HCT116 (cell line): ENCODE results near the gene NDUFB3. TPM values are rescaled to one million over a fixed set of nuclear protein-coding genes. Genes with fewer than 3 reads are reported as not detected.
A peak's percentile ranks its signal among the peaks of the same experiment; 100 is the strongest.

Experiments
- ATAC-seq: fragments of 200-7000 bp; cut with Tn5 transposase; 2 replicates; pipeline ENCODE4 v1.9.1; 2020; ENCODE audit warnings: mild to moderate bottlenecking, moderate library complexity
- BruUV-seq: library from RNA; stranded (reverse); fragments of 400-500 nt; replicated peaks from 2 replicates; lab custom pipeline; 2021; lab: Mats Ljungman, UMichigan
- CTCF ChIA-PET: fragments of 300-600 bp; sonication (Branson Sonifier 250); formaldehyde crosslinking; loops from one replicate; lab custom pipeline; 2021; ENCODE audit warnings: antibody characterized with exemption; lab: Charles Lee
- POLR2A ChIA-PET: fragments of 300-600, 350-600 bp; sonication (Branson Sonifier 250); formaldehyde crosslinking; loops from one replicate; lab custom pipeline; 2021; ENCODE audit warnings: antibody characterized with exemption; lab: Charles Lee
- RAD21 ChIA-PET, 2 experiments: fragments of 300-600 bp; sonication (Branson Sonifier 250); formaldehyde crosslinking; loops; one replicate each; lab custom pipeline; 2023; ENCODE audit warnings: low total read pairs in 2 of 2; ENCODE audit not compliant: uncharacterized antibody in 2 of 2, unreplicated experiment in 2 of 2, low non-redundant PET in 1 of 2; lab: Charles Lee
- DNase-seq: peaks from one replicate; pipeline ENCODE4 v3.0.0-alpha.2; 2010; ENCODE audit warnings: low read depth, low spot score
- H2AFZ ChIP-seq: fragments of 200-600 bp; shearing (Covaris generic), sonication (generic); 2 replicates; pipeline ENCODE4 v1.6.1; 2017; ENCODE audit warnings: low read depth, mixed run types, mixed read lengths, antibody characterized with exemption, low read length; ENCODE audit not compliant: poor library complexity, severe bottlenecking
- H3K27ac ChIP-seq: 2 replicates; pipeline ENCODE4 v1.5.1; 2012; ENCODE audit warnings: low read depth, low read length
- H3K27me3 ChIP-seq: fragments of 200-600 bp; sonication (generic); 2 replicates; pipeline ENCODE4 v1.6.1; 2016; ENCODE audit warnings: mixed run types, low read length, mixed read lengths; ENCODE audit not compliant: insufficient read depth
- H3K36me3 ChIP-seq, 2 experiments: fragments of 200-500 bp in 1 of 2; fragments of 200-600 bp in 1 of 2; sonication (Bioruptor generic) in 1 of 2; sonication (generic) in 1 of 2; 2 replicates each; pipeline versions ENCODE4 v1.5.1 to v1.6.1; 2014 to 2016; ENCODE audit warnings: low read length in 2 of 2, inconsistent platforms in 1 of 2, mixed read lengths in 1 of 2, mixed run types in 1 of 2; ENCODE audit not compliant: insufficient read depth in 2 of 2, control insufficient read depth in 1 of 2
- H3K4me1 ChIP-seq, 2 experiments: fragments of 200-600 bp in 1 of 2; sonication (generic) in 1 of 2; 2 replicates each; pipeline versions ENCODE4 v1.5.1 to v1.6.1; 2012 to 2017; ENCODE audit warnings: low read length in 2 of 2, inconsistent platforms in 1 of 2, mild to moderate bottlenecking in 1 of 2, mixed read lengths in 1 of 2, mixed run types in 1 of 2, moderate library complexity in 1 of 2; ENCODE audit not compliant: insufficient read depth in 2 of 2, control insufficient read depth in 1 of 2
- H3K4me2 ChIP-seq: fragments of 200-600 bp; sonication (generic); 2 replicates; pipeline ENCODE4 v1.6.1; 2017; ENCODE audit warnings: mixed run types, low read length, mixed read lengths
- H3K4me3 ChIP-seq, 2 experiments: fragments of 200-600 bp in 1 of 2; sonication (generic) in 1 of 2; replicated peaks in 1 of 2; 2 replicates each; pipeline ENCODE4 v1.5.1; 2011 to 2016; ENCODE audit warnings: low read length in 2 of 2, control low read depth in 1 of 2, low read depth in 1 of 2, mild to moderate bottlenecking in 1 of 2, mixed read lengths in 1 of 2, mixed run types in 1 of 2
- H3K79me2 ChIP-seq: fragments of 200-600 bp; sonication (generic); 2 replicates; pipeline ENCODE4 v1.6.1; 2017; ENCODE audit warnings: mild to moderate bottlenecking, mixed run types, low read length, moderate library complexity, mixed read lengths; ENCODE audit not compliant: insufficient read depth
- H3K9ac ChIP-seq: fragments of 200-600 bp; sonication (generic); 2 replicates; pipeline ENCODE4 v1.6.1; 2016; ENCODE audit warnings: low read length, mixed read lengths
- H3K9me2 ChIP-seq: fragments of 200-600 bp; sonication (generic), shearing (Covaris generic); 2 replicates; pipeline ENCODE4 v1.6.1; 2017; ENCODE audit warnings: mixed run types, mild to moderate bottlenecking, moderate library complexity; ENCODE audit not compliant: insufficient read depth
- H3K9me3 ChIP-seq, 2 experiments: fragments of 200-500 bp in 1 of 2; fragments of 200-600 bp in 1 of 2; sonication (Bioruptor generic) in 1 of 2; sonication (generic) in 1 of 2; 2 replicates each; pipeline ENCODE4 v1.6.1; 2014 to 2017; ENCODE audit warnings: low read length in 2 of 2, mixed read lengths in 2 of 2, inconsistent platforms in 1 of 2, low read depth in 1 of 2, mild to moderate bottlenecking in 1 of 2, mixed run types in 1 of 2, moderate library complexity in 1 of 2; ENCODE audit not compliant: control insufficient read depth in 1 of 2, insufficient read depth in 1 of 2
- H4K20me1 ChIP-seq: fragments of 200-600 bp; sonication (generic), shearing (Covaris generic); 2 replicates; pipeline ENCODE4 v1.6.1; 2017; ENCODE audit warnings: mixed run types, mild to moderate bottlenecking, moderate library complexity; ENCODE audit not compliant: insufficient read depth
- CBX3 ChIP-seq: IDR thresholded peaks from 2 replicates; pipeline ENCODE4 v1.6.1; 2012; ENCODE audit warnings: low read depth
- CEBPB ChIP-seq: IDR thresholded peaks from 2 replicates; pipeline ENCODE4 v1.6.1; 2012; ENCODE audit warnings: low read depth
- EGR1 ChIP-seq: IDR thresholded peaks from 2 replicates; pipeline ENCODE4 v1.6.1; 2012; ENCODE audit warnings: low read depth
- ELF1 ChIP-seq: IDR thresholded peaks from 2 replicates; pipeline ENCODE4 v1.6.1; 2012; ENCODE audit warnings: low read depth, borderline replicate concordance
- EZH2 ChIP-seq: fragments of 200-600 bp; sonication (generic); IDR thresholded peaks from 2 replicates; pipeline ENCODE4 v1.6.1; 2017; ENCODE audit warnings: antibody characterized with exemption, mixed run types
- EZH2phosphoT487 ChIP-seq: fragments of 200-600 bp; IDR thresholded peaks from 2 replicates; pipeline ENCODE4 v1.6.1; 2018; ENCODE audit warnings: antibody characterized with exemption, borderline replicate concordance
- FOSL1 ChIP-seq: IDR thresholded peaks from 2 replicates; pipeline ENCODE4 v1.6.1; 2012; ENCODE audit warnings: low read depth
- JUND ChIP-seq: IDR thresholded peaks from 2 replicates; pipeline ENCODE4 v1.6.1; 2012
- POLR2AphosphoS5 ChIP-seq: IDR thresholded peaks from 2 replicates; pipeline ENCODE4 v1.6.1; 2011; ENCODE audit warnings: mild to moderate bottlenecking, low read depth, low read length, moderate library complexity
- RAD21 ChIP-seq: IDR thresholded peaks from 2 replicates; pipeline ENCODE4 v1.6.1; 2012; ENCODE audit warnings: low read depth, mild to moderate bottlenecking
- REST ChIP-seq: IDR thresholded peaks from 2 replicates; pipeline ENCODE4 v1.6.1; 2012; ENCODE audit warnings: low read depth
- SIN3A ChIP-seq: IDR thresholded peaks from 2 replicates; pipeline ENCODE4 v1.6.1; 2012; ENCODE audit warnings: low read depth
- SP1 ChIP-seq: IDR thresholded peaks from 2 replicates; pipeline ENCODE4 v1.6.1; 2012; ENCODE audit warnings: low read depth
- SRF ChIP-seq: IDR thresholded peaks from 2 replicates; pipeline ENCODE4 v1.6.1; 2012; ENCODE audit warnings: low read depth
- TCF7L2 ChIP-seq: IDR thresholded peaks from 2 replicates; pipeline ENCODE4 v1.7.0; 2011; ENCODE audit warnings: borderline replicate concordance, inconsistent platforms; ENCODE audit not compliant: insufficient read depth, insufficient read length; ENCODE audit errors: extremely low read depth
- YY1 ChIP-seq: IDR thresholded peaks from 2 replicates; pipeline ENCODE4 v1.6.1; 2011; ENCODE audit warnings: low read length, low read depth, moderate library complexity, mild to moderate bottlenecking; ENCODE audit not compliant: insufficient replicate concordance; ENCODE audit errors: extremely low read depth
- ZBTB33 ChIP-seq: IDR thresholded peaks from 2 replicates; pipeline ENCODE4 v1.6.1; 2011; ENCODE audit warnings: mild to moderate bottlenecking, low read length, moderate library complexity; ENCODE audit not compliant: insufficient replicate concordance; ENCODE audit errors: extremely low read depth
- ZFX ChIP-seq: fragments of 450-650 bp; IDR thresholded peaks from 2 replicates; pipeline ENCODE4 v1.6.1; 2017
- ZNF274 ChIP-seq: fragments of 200-500 bp; sonication (Bioruptor generic); IDR thresholded peaks from 2 replicates; pipeline ENCODE4 v1.6.1; 2014; ENCODE audit warnings: mild to moderate bottlenecking, low read depth, low read length, inconsistent platforms
- intact Hi-C: fragments of 100-400 bp; cut with micrococcal nuclease; formaldehyde crosslinking; loops from 2 replicates; pipeline ENCODE4 v1.10.0; 2022
- total RNA-seq: library from RNA; stranded (reverse); gene quantifications from one replicate; pipeline ENCODE4 v1.2.1, GENCODE V29; 2021; ENCODE audit not compliant: unreplicated experiment
- TF ChIP-seq, protein P1 (sequence below): IDR thresholded peaks from 2 replicates; pipeline ENCODE4 v1.6.1; 2012

Gene NDUFB3
- total RNA-seq, 1 experiment from 2014 or later, result 94.6 TPM

GRCh38 chr2:201128033-201128432, 56.2 kb downstream of the NDUFB3 start:
- no TSS peak for BruUV-seq
- H3K9ac ChIP-seq, result no peak overlapping the region
- no peak overlapping the region for H2AFZ ChIP-seq
- ATAC-seq, result no peak
- RAD21 ChIA-PET, result no interaction called here
- H3K9me2 ChIP-seq, result no peaks in the 10 kb centered on the region
- peak overlapping the region; percentile 24; the same call in 1 of the 2 replicates for H3K4me2 ChIP-seq
- no peaks in the 10 kb centered on the region for H3K9me3 ChIP-seq
- no peak overlapping the region for H3K4me3 ChIP-seq
- H3K79me2 ChIP-seq, result peaks cover 79% of the 10 kb centered on the region
- no peak overlapping the region for H3K27ac ChIP-seq
- intact Hi-C loops, result no loop called here
- DNase-seq, result no peak
- POLR2A ChIA-PET, result no interaction called here
- H4K20me1 ChIP-seq, result no peaks in the 10 kb centered on the region
- TF ChIP-seq ELF1 (no peak), REST (no peak), EZH2phosphoT487 (no peak), ZBTB33 (no peak), JUND (no peak), EGR1 (no peak), TCF7L2 (no peak), RAD21 (no peak), SP1 (no peak), EZH2 (no peak), YY1 (no peak), FOSL1 (no peak), CEBPB (no peak), POLR2AphosphoS5 (no peak), ZNF274 (no peak), SRF (no peak), CBX3 (no peak), ZFX (no peak), SIN3A (no peak)
- TF ChIP-seq, protein P1, sequence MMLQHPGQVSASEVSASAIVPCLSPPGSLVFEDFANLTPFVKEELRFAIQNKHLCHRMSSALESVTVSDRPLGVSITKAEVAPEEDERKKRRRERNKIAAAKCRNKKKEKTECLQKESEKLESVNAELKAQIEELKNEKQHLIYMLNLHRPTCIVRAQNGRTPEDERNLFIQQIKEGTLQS, result no peak
- peaks cover 0 to 6% of the 10 kb centered on the region in 2 experiments; a peak in 1 of 4 replicates for H3K36me3 ChIP-seq
- no peaks in the 10 kb centered on the region for H3K27me3 ChIP-seq
- peaks cover 13 to 79% of the 10 kb centered on the region in 2 experiments for H3K4me1 ChIP-seq
- CTCF ChIA-PET, result no interaction called here
